WTC11 (cell line): Measurements from ENCODE around the gene BRMS1. TPM values are rescaled to one million over a fixed set of nuclear protein-coding genes. Genes with fewer than 3 reads are reported as not detected.
A peak's percentile ranks its signal among the peaks of the same experiment; 100 is the strongest.

Experiments
- ATAC-seq: fragments of 200-7000 bp; cut with Tn5 transposase; 2 replicates; pipeline ENCODE4 v1.10.0; 2021; ENCODE audit warnings: mild to moderate bottlenecking, moderate library complexity
- CTCF ChIA-PET: fragments of 300-600 bp; sonication (Branson Sonifier 250); formaldehyde crosslinking; loops from one replicate; lab custom pipeline; 2021; ENCODE audit warnings: antibody characterized with exemption; lab: Charles Lee
- POLR2A ChIA-PET: fragments of 350-600 bp; sonication (Branson Sonifier 250); formaldehyde crosslinking; loops from one replicate; lab custom pipeline; 2021; ENCODE audit warnings: antibody characterized with exemption; lab: Charles Lee
- DNase-seq: peaks from one replicate; pipeline ENCODE4 v3.0.0; 2021; ENCODE audit warnings: low spot score
- H3K27ac Mint-ChIP-seq: 2 replicates; pipeline ENCODE4 v1.8.0; 2021; ENCODE audit warnings: mixed read lengths
- H3K27me3 Mint-ChIP-seq: 2 replicates; pipeline ENCODE4 v1.8.0; 2021; ENCODE audit warnings: low read depth, mild to moderate bottlenecking, moderate library complexity, mixed read lengths
- H3K36me3 Mint-ChIP-seq: 2 replicates; pipeline ENCODE4 v1.8.0; 2021; ENCODE audit warnings: mixed read lengths
- H3K4me1 Mint-ChIP-seq: 2 replicates; pipeline ENCODE4 v1.8.0; 2022; ENCODE audit warnings: mixed read lengths
- H3K4me3 Mint-ChIP-seq: 2 replicates; pipeline ENCODE4 v1.8.0; 2021; ENCODE audit warnings: mild to moderate bottlenecking, moderate library complexity, mixed read lengths
- H3K9me3 Mint-ChIP-seq: 2 replicates; pipeline ENCODE4 v1.8.0; 2021; ENCODE audit warnings: mixed read lengths
- ATF6 ChIP-seq: sonication (generic); formaldehyde crosslinking; IDR thresholded peaks from 2 replicates; pipeline ENCODE4 v1.8.1; 2023; ENCODE audit warnings: mild to moderate bottlenecking, missing genetic modification reagents
- CREB1 ChIP-seq: sonication (generic); formaldehyde crosslinking; IDR thresholded peaks from 2 replicates; pipeline ENCODE4 v1.8.0; 2023; ENCODE audit warnings: mild to moderate bottlenecking, missing genetic modification reagents
- GABPB1 ChIP-seq: sonication (generic); formaldehyde crosslinking; IDR thresholded peaks from 2 replicates; pipeline ENCODE4 v1.8.1; 2023; ENCODE audit warnings: mild to moderate bottlenecking, missing genetic modification reagents
- MYBL2 ChIP-seq: sonication (generic); formaldehyde crosslinking; IDR thresholded peaks from 2 replicates; pipeline ENCODE4 v1.8.1; 2023; ENCODE audit warnings: mild to moderate bottlenecking, moderate library complexity, missing genetic modification reagents
- OVOL2 ChIP-seq: fragments of 250-450 bp; sonication (Bioruptor Pico); IDR thresholded peaks from 2 replicates; pipeline ENCODE4 v1.9.0; 2021; ENCODE audit warnings: mild to moderate bottlenecking, borderline replicate concordance
- RELA ChIP-seq: sonication (generic); formaldehyde crosslinking; IDR thresholded peaks from 2 replicates; pipeline ENCODE4 v1.8.1; 2022; ENCODE audit warnings: missing genetic modification reagents, mild to moderate bottlenecking, borderline replicate concordance
- ZBTB43 ChIP-seq: sonication (generic); formaldehyde crosslinking; IDR thresholded peaks from 2 replicates; pipeline ENCODE4 v1.8.1; 2023; ENCODE audit warnings: mild to moderate bottlenecking, missing genetic modification reagents
- ZNF425 ChIP-seq: fragments of 250-450 bp; sonication (Bioruptor Pico); conservative IDR thresholded peaks from 2 replicates; pipeline ENCODE4 v1.9.0; 2021; ENCODE audit warnings: mild to moderate bottlenecking
- ZNF532 ChIP-seq: fragments of 250-450 bp; sonication (Bioruptor Pico); IDR thresholded peaks from 2 replicates; pipeline ENCODE4 v1.9.0; 2021; ENCODE audit warnings: mild to moderate bottlenecking, borderline replicate concordance
- ZNF671 ChIP-seq: fragments of 250-450 bp; sonication (Bioruptor Pico); IDR thresholded peaks from 2 replicates; pipeline ENCODE4 v1.8.0; 2021; ENCODE audit warnings: mild to moderate bottlenecking
- total RNA-seq: library from RNA; stranded (reverse); gene quantifications from 3 replicates; pipeline ENCODE4 v1.2.3, GENCODE V29; 2021

Gene BRMS1
- total RNA-seq, 1 experiment from 2014 or later, result 44.5 TPM

- TF ChIP-seq OVOL2 (CRISPR knock-in tag) (no peak), ZNF425 (CRISPR knock-in tag) (no peak), MYBL2 (CRISPR knock-in tag) (no peak), RELA (no peak), ZBTB43 (CRISPR knock-in tag) (no peak), CREB1 (CRISPR knock-in tag) (no peak), ZNF671 (no peak), GABPB1 (CRISPR knock-in tag) (no peak), ATF6 (CRISPR knock-in tag) (no peak)
- POLR2A ChIA-PET, result no interaction called here
- no peaks in the 10 kb centered on the region for H3K9me3 Mint-ChIP-seq
- peak overlapping the region; percentile 37; the same call in 1 of the 2 replicates for H3K4me3 Mint-ChIP-seq
- CTCF ChIA-PET, result interaction anchor here (2.3 kb wide), 1 partner anchor 19 kb away, joined by 8 read pairs; no protein-coding TSS in a partner anchor
- no peak for DNase-seq
- peaks cover 39% of the 10 kb centered on the region for H3K27me3 Mint-ChIP-seq
- H3K36me3 Mint-ChIP-seq, result no peaks in the 10 kb centered on the region
- no peak overlapping the region for H3K27ac Mint-ChIP-seq
- H3K4me1 Mint-ChIP-seq, result peaks cover 26% of the 10 kb centered on the region
- no peak for ATAC-seq
Observed at GRCh38 chr11:66293352-66293751, 51.6 kb downstream of the BRMS1 start.

- ATAC-seq (no peak), DNase-seq (no peak)
- H3K27ac Mint-ChIP-seq, result no peak overlapping the region
- H3K9me3 Mint-ChIP-seq, result no peaks in the 10 kb centered on the region
- ChIA-PET POLR2A (no interaction called here), CTCF (no interaction called here)
- peak overlapping the region; percentile 58 for H3K4me3 Mint-ChIP-seq
- H3K27me3 Mint-ChIP-seq, result peaks cover 39% of the 10 kb centered on the region
- H3K4me1 Mint-ChIP-seq, result peaks cover 26% of the 10 kb centered on the region
- no peaks in the 10 kb centered on the region for H3K36me3 Mint-ChIP-seq
- no peak for TF ChIP-seq ZNF532 (CRISPR knock-in tag)
Observed at GRCh38 chr11:66292543-66293332, 52.2 kb downstream of the BRMS1 start.
